ENCODE results near the gene REEP2. TPM values are rescaled to one million over a fixed set of nuclear protein-coding genes. Genes with fewer than 3 reads are reported as not detected.

The REEP2 gene
- total RNA-seq, 1 donor from 2014 or later = 17.4 TPM

- no peaks in the 10 kb centered on the region for H3K9me3 ChIP-seq (ENCODE audit: low read depth)
- no peak overlapping the region for H3K9ac ChIP-seq
- Mint-ChIP-seq H3K27ac (peak overlapping the region; percentile 8), H3K4me1 (peaks cover 31% of the 10 kb centered on the region), H3K9me3 (no peaks in the 10 kb centered on the region), H3K4me3 (no peak overlapping the region), H3K36me3 (peaks cover 10% of the 10 kb centered on the region), H3K27me3 (ENCODE audit: insufficient read depth, low read depth) (peaks cover 9% of the 10 kb centered on the region)
- peaks cover 7% of the 10 kb centered on the region for H4K20me1 ChIP-seq (ENCODE audit: low read depth)
- peaks cover 24% of the 10 kb centered on the region for H3K4me1 ChIP-seq
- no peak overlapping the region for H3K4me3 ChIP-seq
- no peak overlapping the region for H3K27ac ChIP-seq
- peaks cover 9% of the 10 kb centered on the region for H3K79me2 ChIP-seq (ENCODE audit: low read depth)
- no peak overlapping the region for H3K4me2 ChIP-seq
- DNase-seq (ENCODE audit: low spot score) = no peak
- H2AFZ ChIP-seq (replicated peaks) = no peak overlapping the region
- no peaks in the 10 kb centered on the region for H3K27me3 ChIP-seq
- no peaks in the 10 kb centered on the region for H3F3A ChIP-seq (ENCODE audit: low read depth)
- no peaks in the 10 kb centered on the region for H3K36me3 ChIP-seq
- no peak for TF ChIP-seq CTCF (IDR thresholded peaks at IDR 0.05)
- no peak for TF ChIP-seq EZH2 (IDR thresholded peaks at IDR 0.05)
- no peak for TF ChIP-seq EZH2phosphoT487 (IDR thresholded peaks at IDR 0.05)
Measured at GRCh38 chr5:138444774-138445546, 6.1 kb downstream of the REEP2 start.

GRCh38 chr5:138445547-138446271, 6.9 kb downstream of the REEP2 start:
- no peak overlapping the region for H3K27ac Mint-ChIP-seq
- H3K4me1 Mint-ChIP-seq = peaks cover 27% of the 10 kb centered on the region
- peaks cover 10% of the 10 kb centered on the region for H3K36me3 Mint-ChIP-seq
- Histone ChIP-seq H3K9me3 (ENCODE audit: low read depth) (no peaks in the 10 kb centered on the region), H3K27me3 (no peaks in the 10 kb centered on the region), H3K9ac (no peak overlapping the region), H3K79me2 (ENCODE audit: low read depth) (peaks cover 2% of the 10 kb centered on the region), H4K20me1 (ENCODE audit: low read depth) (peaks cover 1% of the 10 kb centered on the region), H3K4me2 (no peak overlapping the region), H3K36me3 (no peaks in the 10 kb centered on the region), H3K27ac (no peak overlapping the region), H3F3A (ENCODE audit: low read depth) (no peaks in the 10 kb centered on the region), H3K4me3 (no peak overlapping the region), H2AFZ (replicated peaks) (no peak overlapping the region), H3K4me1 (peaks cover 18% of the 10 kb centered on the region)
- H3K9me3 Mint-ChIP-seq = no peaks in the 10 kb centered on the region
- no peak overlapping the region for H3K4me3 Mint-ChIP-seq
- DNase-seq (ENCODE audit: low spot score) = no peak
- TF ChIP-seq CTCF (IDR thresholded peaks at IDR 0.05) = no peak
- TF ChIP-seq EZH2phosphoT487 (IDR thresholded peaks at IDR 0.05) = no peak
- TF ChIP-seq EZH2 (IDR thresholded peaks at IDR 0.05) = no peak
- H3K27me3 Mint-ChIP-seq (ENCODE audit: insufficient read depth, low read depth) = peaks cover 5% of the 10 kb centered on the region

GRCh38 chr5:138448070-138448469, 9.2 kb downstream of the REEP2 start:
- TF ChIP-seq EZH2 (IDR thresholded peaks at IDR 0.05) (no peak), EZH2phosphoT487 (IDR thresholded peaks at IDR 0.05) (no peak), CTCF (IDR thresholded peaks at IDR 0.05) (no peak)
- peak overlapping the region; percentile 78 for H3K27ac Mint-ChIP-seq
- no peaks in the 10 kb centered on the region for H3F3A ChIP-seq (ENCODE audit: low read depth)
- no peak for DNase-seq (ENCODE audit: low spot score)
- H3K4me3 ChIP-seq = no peak overlapping the region
- no peak overlapping the region for H3K27ac ChIP-seq
- no peaks in the 10 kb centered on the region for H3K36me3 ChIP-seq
- H3K9me3 ChIP-seq (ENCODE audit: low read depth) = no peaks in the 10 kb centered on the region
- H3K4me1 ChIP-seq = peaks cover 18% of the 10 kb centered on the region
- H3K79me2 ChIP-seq (ENCODE audit: low read depth) = no peaks in the 10 kb centered on the region
- no peak overlapping the region for H3K9ac ChIP-seq
- no peak overlapping the region for H3K4me3 Mint-ChIP-seq
- peaks cover 3% of the 10 kb centered on the region for H3K36me3 Mint-ChIP-seq
- H4K20me1 ChIP-seq (ENCODE audit: low read depth) = no peaks in the 10 kb centered on the region
- H2AFZ ChIP-seq (replicated peaks) = no peak overlapping the region
- peaks cover 25% of the 10 kb centered on the region for H3K4me1 Mint-ChIP-seq
- no peaks in the 10 kb centered on the region for H3K27me3 ChIP-seq
- H3K4me2 ChIP-seq = no peak overlapping the region
- no peaks in the 10 kb centered on the region for H3K9me3 Mint-ChIP-seq
- peaks cover 8% of the 10 kb centered on the region for H3K27me3 Mint-ChIP-seq (ENCODE audit: insufficient read depth, low read depth)

Measured in neural progenitor cell (in vitro differentiated cells).